HCT116 (cell line): Measurements from ENCODE around the gene NDUFS7.

ENCODE experiments used
- CTCF ChIP-seq, 3 experiments: fragments of 200-600 bp in 1 of 3; sonication (generic) in 1 of 3; IDR thresholded peaks in 2 of 3; conservative IDR thresholded peaks in 1 of 3; 2 replicates each; pipeline ENCODE4 v1.5.1; 2012 to 2017; ENCODE audit warnings: low read depth in 2 of 3, low read length in 2 of 3, antibody characterized with exemption in 1 of 3, borderline replicate concordance in 1 of 3, control low read depth in 1 of 3, mild to moderate bottlenecking in 1 of 3, mixed read lengths in 1 of 3, mixed run types in 1 of 3, moderate library complexity in 1 of 3; ENCODE audit not compliant: insufficient read depth in 1 of 3
- EZH2 ChIP-seq: fragments of 200-600 bp; sonication (generic); IDR thresholded peaks from 2 replicates; pipeline ENCODE4 v1.6.1; 2017; ENCODE audit warnings: antibody characterized with exemption, mixed run types
- EZH2phosphoT487 ChIP-seq: fragments of 200-600 bp; IDR thresholded peaks from 2 replicates; pipeline ENCODE4 v1.6.1; 2018; ENCODE audit warnings: antibody characterized with exemption, borderline replicate concordance
- JUND ChIP-seq: IDR thresholded peaks from 2 replicates; pipeline ENCODE4 v1.6.1; 2012
- MAX ChIP-seq: IDR thresholded peaks from 2 replicates; pipeline ENCODE4 v1.6.1; 2012
- POLR2A ChIP-seq: IDR thresholded peaks from 2 replicates; pipeline ENCODE4 v1.7.0; 2011; ENCODE audit warnings: borderline replicate concordance; ENCODE audit not compliant: insufficient read depth, insufficient read length; ENCODE audit errors: extremely low read depth
- RAD21 ChIP-seq: IDR thresholded peaks from 2 replicates; pipeline ENCODE4 v1.6.1; 2012; ENCODE audit warnings: low read depth, mild to moderate bottlenecking
- ZFX ChIP-seq: fragments of 450-650 bp; IDR thresholded peaks from 2 replicates; pipeline ENCODE4 v1.6.1; 2017

- TF ChIP-seq RAD21, result no peak
- no peak for TF ChIP-seq CTCF (IDR thresholded peaks at IDR 0.05 in 2 of 3, conservative IDR thresholded peaks at IDR 0.05 in 1 of 3; ENCODE audit: borderline replicate concordance in 1 of 3, insufficient read depth in 1 of 3, low read depth in 2 of 3, low read length in 2 of 3)
- no peak for TF ChIP-seq EZH2phosphoT487
- no peak for TF ChIP-seq MAX
- no peak for TF ChIP-seq ZFX
- TF ChIP-seq EZH2, result no peak
- TF ChIP-seq POLR2A, result no peak
- TF ChIP-seq JUND, result no peak
Observed at GRCh38 chr19:1384478-1385110, 887 bp downstream of the NDUFS7 start.
